HEK293 (cell line): ENCODE measurements around the gene PMEL.
"Not testable (repeated sequence)": the region's sequence is repeated elsewhere in the genome, so short reads cannot be mapped to it uniquely, and the experiment has no call there.

Experiments
- CTCF ChIA-PET: fragments of 350-600 bp; formaldehyde crosslinking; extraction: SDS; loops from one replicate; lab custom pipeline; 2021; ENCODE audit warnings: antibody characterized with exemption; lab: Yijun Ruan, JAX
- POLR2A ChIA-PET: fragments of 300-600 bp; formaldehyde crosslinking; extraction: SDS; loops from one replicate; lab custom pipeline; 2020; ENCODE audit warnings: antibody characterized with exemption, inconsistent platforms; lab: Yijun Ruan, JAX
- H3K27ac ChIP-seq: fragments of 200-500 bp; sonication (Bioruptor generic); 2 replicates; pipeline ENCODE4 v1.5.1; 2014; ENCODE audit warnings: low read depth, low read length, control low read depth, inconsistent platforms; ENCODE audit errors: extremely low read depth
- H3K36me3 ChIP-seq, 2 experiments: fragments of 200-500 bp in 1 of 2; sonication (Bioruptor generic) in 1 of 2; 1 replicate in 1 of 2; 2 replicates in 1 of 2; pipeline ENCODE4 v1.5.1; 2014 to 2017; ENCODE audit warnings: inconsistent platforms in 2 of 2, low read length in 2 of 2; ENCODE audit not compliant: control insufficient read depth in 2 of 2, insufficient read depth in 1 of 2
- H3K4me1 ChIP-seq: fragments of 200-500 bp; sonication (Bioruptor generic); 2 replicates; pipeline ENCODE4 v1.5.1; 2014; ENCODE audit warnings: mild to moderate bottlenecking, low read length, inconsistent platforms; ENCODE audit not compliant: control insufficient read depth, insufficient read depth
- H3K4me3 ChIP-seq: 2 replicates; pipeline ENCODE4 v1.5.1; 2011; ENCODE audit warnings: low read depth, mild to moderate bottlenecking, control low read depth, low read length, moderate library complexity
- H3K9me3 ChIP-seq: fragments of 200-500 bp; sonication (Bioruptor generic); 2 replicates; pipeline ENCODE4 v1.5.1; 2014; ENCODE audit warnings: low read depth, low read length, inconsistent platforms; ENCODE audit not compliant: control insufficient read depth, insufficient read depth
- BCL11A ChIP-seq: fragments of 450-650 bp; formaldehyde crosslinking; IDR thresholded peaks from 2 replicates; pipeline ENCODE4 v1.5.1; 2016; ENCODE audit warnings: low read depth, missing biosample characterization, missing genetic modification characterization
- ZBTB21 ChIP-seq: fragments of 450-650 bp; formaldehyde crosslinking; IDR thresholded peaks from 2 replicates; pipeline ENCODE4 v1.5.1; 2017; ENCODE audit warnings: missing biosample characterization, missing genetic modification characterization
- ZFP37 ChIP-seq: fragments of 450-650 bp; formaldehyde crosslinking; IDR thresholded peaks from 2 replicates; pipeline ENCODE4 v1.5.1; 2016; ENCODE audit warnings: missing biosample characterization, missing genetic modification characterization
- TF ChIP-seq, protein P1 (sequence below): fragments of 450-650 bp; formaldehyde crosslinking; IDR thresholded peaks from 2 replicates; pipeline ENCODE4 v1.5.1; 2017; ENCODE audit warnings: missing biosample characterization, missing genetic modification characterization
- TF ChIP-seq, protein P2 (sequence below): fragments of 450-650 bp; formaldehyde crosslinking; IDR thresholded peaks from 2 replicates; pipeline ENCODE4 v1.5.1; 2016; ENCODE audit warnings: missing biosample characterization, missing genetic modification characterization
- TF ChIP-seq, protein P3 (sequence below): fragments of 450-650 bp; formaldehyde crosslinking; IDR thresholded peaks from 2 replicates; pipeline ENCODE4 v1.5.1; 2016; ENCODE audit warnings: missing biosample characterization, missing genetic modification characterization

The PMEL gene

DNA sequence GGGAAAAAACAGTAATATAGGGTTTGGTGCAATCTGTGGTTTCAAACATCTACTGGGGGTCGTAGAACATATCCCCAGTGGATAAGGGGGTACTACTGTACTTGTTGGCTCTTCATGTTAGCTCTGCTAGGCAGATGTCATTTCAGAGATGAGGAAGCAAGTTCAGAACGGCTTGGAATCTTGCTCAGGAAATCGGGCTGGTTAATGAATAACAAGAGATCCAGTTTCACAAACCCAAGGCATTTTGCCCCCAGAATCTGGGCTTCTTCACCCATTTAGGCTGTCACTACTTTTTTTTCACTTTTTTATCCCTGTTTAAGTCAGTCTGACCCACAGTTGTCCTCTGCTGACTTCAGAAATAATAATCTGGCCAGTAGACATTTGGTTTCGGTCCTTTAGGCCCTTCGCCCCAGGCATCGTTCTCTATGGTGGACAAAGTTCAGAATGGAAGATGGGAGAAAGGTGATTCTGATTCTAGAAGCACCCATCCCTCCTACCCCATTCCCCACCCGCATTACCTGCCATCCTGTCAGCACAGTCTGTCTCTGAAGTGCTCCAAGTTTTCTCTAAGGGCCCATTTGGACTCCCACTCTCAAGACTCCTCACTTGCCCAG, 35.8 kb upstream of the PMEL start:
- CTCF ChIA-PET, result interaction anchor here (1.1 kb wide), 1 partner anchor 12 kb away, joined by 3 read pairs; no protein-coding TSS in a partner anchor

DNA sequence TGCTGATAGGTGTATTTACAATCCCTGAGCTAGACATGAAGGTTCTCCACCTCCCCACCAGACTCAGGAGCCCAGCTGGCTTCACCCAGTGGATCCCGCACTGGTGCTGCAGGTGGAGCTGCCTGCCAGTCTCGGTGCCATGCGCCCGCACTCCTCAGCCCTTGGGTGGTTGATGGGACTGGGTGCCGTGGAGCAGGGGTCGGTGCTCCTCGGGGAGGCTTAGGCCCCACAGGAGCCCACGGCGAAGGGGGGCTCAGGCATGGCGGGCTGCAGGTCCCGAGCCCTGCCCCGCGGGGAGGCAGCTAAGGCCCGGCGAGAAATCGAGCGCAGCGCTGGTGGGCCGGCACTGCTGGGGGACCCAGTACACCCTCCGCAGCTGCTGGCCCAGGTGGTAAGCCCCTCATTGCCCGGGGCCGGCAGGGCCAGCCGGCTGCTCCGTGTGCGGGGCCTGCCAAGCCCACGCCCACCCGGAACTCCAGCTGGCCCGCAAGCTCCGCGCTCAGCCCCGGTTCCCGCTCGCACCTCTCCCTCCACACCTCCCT, 34.2 kb upstream of the PMEL start:
- H3K9me3 ChIP-seq, POLR2A ChIA-PET, H3K4me1 ChIP-seq, H3K27ac ChIP-seq, H3K4me3 ChIP-seq: not testable (repeated sequence)
- CTCF ChIA-PET, result interaction anchor here (0.6 to 4.8 kb wide), 2 partner anchors 39 to 91 kb away, joined by 4 to 46 read pairs; no protein-coding TSS in a partner anchor
- H3K36me3 ChIP-seq, result peaks cover 0 to 34% of the 10 kb centered on the region in 2 experiments; a peak in 2 of 3 replicates

More for the DNA sequence above, 35.8 kb upstream of the PMEL start:
- Histone ChIP-seq H3K36me3 (peaks cover 0 to 29% of the 10 kb centered on the region in 2 experiments; a peak in 2 of 3 replicates), H3K27ac (no peak overlapping the region), H3K9me3 (no peaks in the 10 kb centered on the region), H3K4me3 (no peak overlapping the region), H3K4me1 (no peaks in the 10 kb centered on the region; the same call in 1 of the 2 replicates)
- POLR2A ChIA-PET, result no interaction called here
- TF ChIP-seq, protein P1, sequence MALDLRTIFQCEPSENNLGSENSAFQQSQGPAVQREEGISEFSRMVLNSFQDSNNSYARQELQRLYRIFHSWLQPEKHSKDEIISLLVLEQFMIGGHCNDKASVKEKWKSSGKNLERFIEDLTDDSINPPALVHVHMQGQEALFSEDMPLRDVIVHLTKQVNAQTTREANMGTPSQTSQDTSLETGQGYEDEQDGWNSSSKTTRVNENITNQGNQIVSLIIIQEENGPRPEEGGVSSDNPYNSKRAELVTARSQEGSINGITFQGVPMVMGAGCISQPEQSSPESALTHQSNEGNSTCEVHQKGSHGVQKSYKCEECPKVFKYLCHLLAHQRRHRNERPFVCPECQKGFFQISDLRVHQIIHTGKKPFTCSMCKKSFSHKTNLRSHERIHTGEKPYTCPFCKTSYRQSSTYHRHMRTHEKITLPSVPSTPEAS (tag by site-specific recombination), result no peak
- TF ChIP-seq, protein P2, sequence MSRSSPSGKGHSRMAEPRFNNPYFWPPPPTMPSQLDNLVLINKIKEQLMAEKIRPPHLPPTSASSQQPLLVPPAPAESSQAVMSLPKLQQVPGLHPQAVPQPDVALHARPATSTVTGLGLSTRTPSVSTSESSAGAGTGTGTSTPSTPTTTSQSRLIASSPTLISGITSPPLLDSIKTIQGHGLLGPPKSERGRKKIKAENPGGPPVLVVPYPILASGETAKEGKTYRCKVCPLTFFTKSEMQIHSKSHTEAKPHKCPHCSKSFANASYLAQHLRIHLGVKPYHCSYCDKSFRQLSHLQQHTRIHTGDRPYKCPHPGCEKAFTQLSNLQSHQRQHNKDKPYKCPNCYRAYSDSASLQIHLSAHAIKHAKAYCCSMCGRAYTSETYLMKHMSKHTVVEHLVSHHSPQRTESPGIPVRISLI, result no peak
- TF ChIP-seq, protein P3, sequence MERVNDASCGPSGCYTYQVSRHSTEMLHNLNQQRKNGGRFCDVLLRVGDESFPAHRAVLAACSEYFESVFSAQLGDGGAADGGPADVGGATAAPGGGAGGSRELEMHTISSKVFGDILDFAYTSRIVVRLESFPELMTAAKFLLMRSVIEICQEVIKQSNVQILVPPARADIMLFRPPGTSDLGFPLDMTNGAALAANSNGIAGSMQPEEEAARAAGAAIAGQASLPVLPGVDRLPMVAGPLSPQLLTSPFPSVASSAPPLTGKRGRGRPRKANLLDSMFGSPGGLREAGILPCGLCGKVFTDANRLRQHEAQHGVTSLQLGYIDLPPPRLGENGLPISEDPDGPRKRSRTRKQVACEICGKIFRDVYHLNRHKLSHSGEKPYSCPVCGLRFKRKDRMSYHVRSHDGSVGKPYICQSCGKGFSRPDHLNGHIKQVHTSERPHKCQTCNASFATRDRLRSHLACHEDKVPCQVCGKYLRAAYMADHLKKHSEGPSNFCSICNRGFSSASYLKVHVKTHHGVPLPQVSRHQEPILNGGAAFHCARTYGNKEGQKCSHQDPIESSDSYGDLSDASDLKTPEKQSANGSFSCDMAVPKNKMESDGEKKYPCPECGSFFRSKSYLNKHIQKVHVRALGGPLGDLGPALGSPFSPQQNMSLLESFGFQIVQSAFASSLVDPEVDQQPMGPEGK (tag by site-specific recombination), result no peak
- no peak for TF ChIP-seq ZBTB21 (tag by site-specific recombination)
- TF ChIP-seq, all 188 proteins: peak for 0

DNA sequence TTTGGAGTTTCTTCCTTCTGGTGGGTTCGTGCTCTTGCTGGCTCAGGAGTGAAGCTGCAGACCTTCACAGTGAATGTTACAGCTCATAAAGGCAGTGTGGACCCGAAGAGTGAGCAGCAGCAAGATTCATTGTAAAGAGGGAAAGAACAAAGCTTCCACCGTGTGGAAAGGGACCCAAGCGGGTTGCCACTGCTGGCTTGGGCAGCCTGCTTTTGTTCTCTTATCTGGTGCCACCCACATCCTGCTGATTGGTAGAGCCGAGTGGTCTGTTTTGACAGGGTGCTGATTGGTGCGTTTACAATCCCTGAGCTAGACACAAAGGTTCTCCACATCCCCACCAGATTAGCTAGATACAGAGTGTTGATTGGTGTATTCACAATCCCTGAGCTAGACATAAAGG, 33.7 kb upstream of the PMEL start:
- H3K4me1 ChIP-seq, H3K27ac ChIP-seq, POLR2A ChIA-PET, H3K9me3 ChIP-seq, H3K4me3 ChIP-seq: not testable (repeated sequence)
- CTCF ChIA-PET, result interaction anchor here (1.2 to 4.8 kb wide), 2 partner anchors 30 to 40 kb away, joined by 7 to 46 read pairs; no protein-coding TSS in a partner anchor
- H3K36me3 ChIP-seq, result peaks cover 0 to 33% of the 10 kb centered on the region in 2 experiments

DNA sequence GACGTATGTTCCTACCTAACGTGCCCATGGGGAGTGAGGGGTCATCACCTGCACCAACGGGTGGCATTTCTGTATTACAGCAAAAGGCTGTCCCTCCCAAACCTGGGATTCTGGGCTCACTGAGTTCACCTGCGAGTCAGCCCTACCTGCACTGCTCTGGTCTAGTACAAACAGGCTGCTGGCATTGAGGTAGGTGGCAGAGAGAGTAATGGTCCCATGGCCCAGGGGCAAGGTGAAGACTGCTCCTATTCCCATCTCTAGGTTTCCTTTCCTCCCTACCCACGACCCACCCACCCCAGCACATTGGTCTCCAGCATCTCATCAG, 31.7 kb upstream of the PMEL start:
- H3K36me3 ChIP-seq, result peaks cover 14 to 37% of the 10 kb centered on the region in 2 experiments
- ChIA-PET POLR2A (interaction anchor here (0.8 to 3.3 kb wide), 15 partner anchors 9 to 318 kb away, joined by 3 to 48 read pairs (median 3); partner anchors contain the start of genes CNPY2, PA2G4, RAB5B and RNF41), CTCF (interaction anchor here (0.6 to 4.8 kb wide), 17 partner anchors 9 to 259 kb away, joined by 3 to 46 read pairs (median 12); partner anchors contain the start of genes PA2G4, RAB5B and SMARCC2)
- TF ChIP-seq, protein P2, result no peak
- TF ChIP-seq ZFP37, result no peak; the same call in 1 of the 2 replicates
- TF ChIP-seq, protein P3 (tag by site-specific recombination), result peak; percentile 7; the same call in 1 of the 2 replicates
- peak; percentile 13; the same call in 1 of the 2 replicates for TF ChIP-seq BCL11A (tag by site-specific recombination)
- peak overlapping the region; percentile 65 for H3K4me3 ChIP-seq
- H3K4me1 ChIP-seq, result no peaks in the 10 kb centered on the region; the same call in 1 of the 2 replicates
- H3K27ac ChIP-seq, result peak overlapping the region; percentile 38; the same call in 1 of the 2 replicates
- H3K9me3 ChIP-seq, result no peaks in the 10 kb centered on the region
